Nephron (organoid): ENCODE measurements around the gene MAP3K2.

Experiments
- H3K27ac Mint-ChIP-seq, 3 experiments: 2 replicates each; pipeline ENCODE4 v1.8.0; 2020; ENCODE audit warnings: mixed read lengths in 3 of 3, mild to moderate bottlenecking in 2 of 3, moderate library complexity in 1 of 3
- H3K27me3 Mint-ChIP-seq: 2 replicates; pipeline ENCODE4 v1.8.0; 2021; ENCODE audit warnings: low read depth, mild to moderate bottlenecking, moderate library complexity, mixed read lengths
- H3K36me3 Mint-ChIP-seq: 2 replicates; pipeline ENCODE4 v1.8.0; 2020; ENCODE audit warnings: low read depth, mixed read lengths
- H3K4me1 Mint-ChIP-seq: 2 replicates; pipeline ENCODE4 v1.8.0; 2020; ENCODE audit warnings: mixed read lengths
- H3K4me3 Mint-ChIP-seq, 3 experiments: 2 replicates each; pipeline ENCODE4 v1.8.0; 2020; ENCODE audit warnings: mild to moderate bottlenecking in 3 of 3, mixed read lengths in 3 of 3, moderate library complexity in 2 of 3
- H3K9me3 Mint-ChIP-seq: 2 replicates; pipeline ENCODE4 v1.8.0; 2020; ENCODE audit warnings: mixed read lengths
- CTCF ChIP-seq, 3 experiments: fragments of 200-600 bp; sonication (generic); IDR thresholded peaks; one replicate each; pipeline ENCODE4 v1.5.0; 2021; ENCODE audit warnings: antibody characterized with exemption in 3 of 3; ENCODE audit not compliant: unreplicated experiment in 3 of 3

MAP3K2 gene

GRCh38 chr2:127373362-127374083, 14.3 kb downstream of the MAP3K2 start:
- Mint-ChIP-seq H3K36me3 (peaks cover 82% of the 10 kb centered on the region), H3K4me3 (no peak overlapping the region), H3K4me1 (peaks cover 6% of the 10 kb centered on the region), H3K9me3 (peaks cover 63% of the 10 kb centered on the region), H3K27ac (no peak overlapping the region), H3K27me3 (no peaks in the 10 kb centered on the region)
- no peak for TF ChIP-seq CTCF (IDR thresholded peaks at IDR 0.05; ENCODE audit: unreplicated experiment in 3 of 3)

- Mint-ChIP-seq H3K9me3 (peaks cover 55% of the 10 kb centered on the region), H3K4me1 (peaks cover under 1% of the 10 kb centered on the region), H3K4me3 (no peak overlapping the region), H3K27me3 (no peaks in the 10 kb centered on the region), H3K27ac (no peak overlapping the region), H3K36me3 (peaks cover 59% of the 10 kb centered on the region)
- TF ChIP-seq CTCF (IDR thresholded peaks at IDR 0.05; ENCODE audit: unreplicated experiment in 3 of 3), result no peak
These were observed 16.7 kb downstream of the MAP3K2 start for GRCh38 chr2:127371037-127371436.

GRCh38 chr2:127370010-127370409, 17.8 kb downstream of the MAP3K2 start:
- Mint-ChIP-seq H3K27me3 (no peaks in the 10 kb centered on the region), H3K27ac (no peak overlapping the region)

GRCh38 chr2:127365211-127365643, 22.5 kb downstream of the MAP3K2 start:
- Mint-ChIP-seq H3K36me3 (peaks cover 9% of the 10 kb centered on the region), H3K9me3 (peaks cover 9% of the 10 kb centered on the region), H3K4me1 (peaks cover 33% of the 10 kb centered on the region), H3K27ac (peak overlapping the region in 1 of 3 experiments; percentile 39), H3K27me3 (no peaks in the 10 kb centered on the region), H3K4me3 (no peak overlapping the region)
- TF ChIP-seq CTCF (IDR thresholded peaks at IDR 0.05; ENCODE audit: unreplicated experiment in 3 of 3), result no peak

More at GRCh38 chr2:127370010-127370409, 17.8 kb downstream of the MAP3K2 start:
- H3K9me3 Mint-ChIP-seq, result peaks cover 50% of the 10 kb centered on the region
- TF ChIP-seq CTCF (IDR thresholded peaks at IDR 0.05; ENCODE audit: unreplicated experiment in 3 of 3), result no peak
- peaks cover 11% of the 10 kb centered on the region for H3K4me1 Mint-ChIP-seq
- peaks cover 51% of the 10 kb centered on the region for H3K36me3 Mint-ChIP-seq
- H3K4me3 Mint-ChIP-seq, result no peak overlapping the region

- H3K27me3 Mint-ChIP-seq, result no peaks in the 10 kb centered on the region
These were observed 24.8 kb downstream of the MAP3K2 start for GRCh38 chr2:127362971-127363370.

More at GRCh38 chr2:127362971-127363370, 24.8 kb downstream of the MAP3K2 start:
- no peak overlapping the region for H3K27ac Mint-ChIP-seq
- TF ChIP-seq CTCF (IDR thresholded peaks at IDR 0.05; ENCODE audit: unreplicated experiment in 3 of 3), result no peak
- H3K9me3 Mint-ChIP-seq, result no peaks in the 10 kb centered on the region
- no peak overlapping the region for H3K4me3 Mint-ChIP-seq
- H3K36me3 Mint-ChIP-seq, result peaks cover 9% of the 10 kb centered on the region
- H3K4me1 Mint-ChIP-seq, result peaks cover 33% of the 10 kb centered on the region
